ENCODE results near the gene LYPD6B. TPM values are rescaled to one million over a fixed set of nuclear protein-coding genes. Genes with fewer than 3 reads are reported as not detected.

LYPD6B gene
- total and polyA plus RNA-seq, 4 donors = 0.13 to 0.59 (median 0.14) TPM

GRCh38 chr2:149156971-149157740 is 118.7 kb downstream of the LYPD6B start:
- H3K36me3 ChIP-seq (ENCODE audit: control insufficient read depth in 4 of 4, insufficient read depth in 3 of 4, low read depth in 1 of 4, low read length in 3 of 4) = no peaks in the 10 kb centered on the region
- H3K4me1 ChIP-seq (ENCODE audit: control insufficient read depth in 4 of 4, insufficient read depth in 4 of 4, low read length in 3 of 4) = no peaks in the 10 kb centered on the region
- TF ChIP-seq EGR1 (IDR thresholded peaks at IDR 0.05; ENCODE audit: low read depth in 2 of 2) (no peak), GABPA (IDR thresholded peaks at IDR 0.05 in 1 of 2, conservative IDR thresholded peaks at IDR 0.05 in 1 of 2) (no peak), JUND (IDR thresholded peaks at IDR 0.05) (no peak), TAF1 (conservative IDR thresholded peaks at IDR 0.05) (no peak), FOXA2 (IDR thresholded peaks at IDR 0.05) (no peak), RAD21 (IDR thresholded peaks at IDR 0.05) (no peak), FOXA1 (IDR thresholded peaks at IDR 0.05) (no peak), SP1 (IDR thresholded peaks at IDR 0.05) (no peak), MAX (IDR thresholded peaks at IDR 0.05) (no peak), ZBTB33 (IDR thresholded peaks at IDR 0.05) (no peak), HNF4A (conservative IDR thresholded peaks at IDR 0.05) (no peak), YY1 (IDR thresholded peaks at IDR 0.05) (no peak)
- TF ChIP-seq, protein P1, sequence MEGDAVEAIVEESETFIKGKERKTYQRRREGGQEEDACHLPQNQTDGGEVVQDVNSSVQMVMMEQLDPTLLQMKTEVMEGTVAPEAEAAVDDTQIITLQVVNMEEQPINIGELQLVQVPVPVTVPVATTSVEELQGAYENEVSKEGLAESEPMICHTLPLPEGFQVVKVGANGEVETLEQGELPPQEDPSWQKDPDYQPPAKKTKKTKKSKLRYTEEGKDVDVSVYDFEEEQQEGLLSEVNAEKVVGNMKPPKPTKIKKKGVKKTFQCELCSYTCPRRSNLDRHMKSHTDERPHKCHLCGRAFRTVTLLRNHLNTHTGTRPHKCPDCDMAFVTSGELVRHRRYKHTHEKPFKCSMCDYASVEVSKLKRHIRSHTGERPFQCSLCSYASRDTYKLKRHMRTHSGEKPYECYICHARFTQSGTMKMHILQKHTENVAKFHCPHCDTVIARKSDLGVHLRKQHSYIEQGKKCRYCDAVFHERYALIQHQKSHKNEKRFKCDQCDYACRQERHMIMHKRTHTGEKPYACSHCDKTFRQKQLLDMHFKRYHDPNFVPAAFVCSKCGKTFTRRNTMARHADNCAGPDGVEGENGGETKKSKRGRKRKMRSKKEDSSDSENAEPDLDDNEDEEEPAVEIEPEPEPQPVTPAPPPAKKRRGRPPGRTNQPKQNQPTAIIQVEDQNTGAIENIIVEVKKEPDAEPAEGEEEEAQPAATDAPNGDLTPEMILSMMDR (IDR thresholded peaks at IDR 0.05; ENCODE audit: low read depth, low read length, missing input control) = no peak
- H3K9me3 ChIP-seq (ENCODE audit: control insufficient read depth in 4 of 4, low read length in 3 of 4) = no peaks in the 10 kb centered on the region
- no peak overlapping the region for H3K9ac ChIP-seq (ENCODE audit: low read depth in 1 of 2, low read length in 2 of 2)
- no peaks in the 10 kb centered on the region for H3K27me3 ChIP-seq (ENCODE audit: control insufficient read depth in 4 of 4, insufficient read depth in 4 of 4, low read length in 3 of 4)
- WGBS = 71% methylated on average over 8 of the region's 8 CpGs
- no peak for DNase-seq (ENCODE audit: low spot score)
- H3K4me3 ChIP-seq (ENCODE audit: low read depth in 1 of 3, low read length in 3 of 3) = no peak overlapping the region
- no peak overlapping the region for H3K27ac ChIP-seq (ENCODE audit: low read depth in 1 of 2, low read length in 2 of 2)

DNA sequence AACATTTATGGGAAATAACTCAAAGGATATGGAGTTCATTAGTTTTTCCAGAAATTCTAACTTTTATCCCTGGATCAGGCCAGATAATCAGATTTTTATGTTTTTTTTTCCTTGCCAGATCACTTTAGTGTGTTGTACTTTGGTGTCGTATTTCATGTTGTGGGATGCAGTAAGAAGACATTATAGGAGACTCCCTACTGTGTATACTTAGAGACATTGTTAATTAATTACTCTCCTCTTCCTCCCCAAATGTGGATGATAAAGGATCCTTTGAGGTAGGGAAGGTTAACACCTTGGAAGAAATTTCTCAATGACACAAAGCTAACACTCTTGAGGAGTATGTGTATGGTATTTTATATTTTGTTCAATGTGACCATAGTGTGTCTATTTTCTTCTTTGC is 120.5 kb downstream of the LYPD6B start:
- Histone ChIP-seq H3K27ac (ENCODE audit: low read depth in 1 of 2, low read length in 2 of 2) (no peak overlapping the region), H3K27me3 (ENCODE audit: control insufficient read depth in 4 of 4, insufficient read depth in 4 of 4, low read length in 3 of 4) (no peaks in the 10 kb centered on the region), H3K4me3 (ENCODE audit: low read depth in 1 of 3, low read length in 3 of 3) (no peak overlapping the region), H3K4me1 (ENCODE audit: control insufficient read depth in 4 of 4, insufficient read depth in 4 of 4, low read length in 3 of 4) (no peaks in the 10 kb centered on the region), H3K9ac (ENCODE audit: low read depth in 1 of 2, low read length in 2 of 2) (no peak overlapping the region), H3K9me3 (ENCODE audit: control insufficient read depth in 4 of 4, low read length in 3 of 4) (no peaks in the 10 kb centered on the region), H3K36me3 (ENCODE audit: control insufficient read depth in 4 of 4, insufficient read depth in 3 of 4, low read depth in 1 of 4, low read length in 3 of 4) (no peaks in the 10 kb centered on the region)
- TF ChIP-seq ATF3 (IDR thresholded peaks at IDR 0.05) = no peak
- no peak for TF ChIP-seq EGR1 (IDR thresholded peaks at IDR 0.05; ENCODE audit: low read depth in 2 of 2)
- TF ChIP-seq FOXA1 (IDR thresholded peaks at IDR 0.05) = no peak
- TF ChIP-seq, protein P2, sequence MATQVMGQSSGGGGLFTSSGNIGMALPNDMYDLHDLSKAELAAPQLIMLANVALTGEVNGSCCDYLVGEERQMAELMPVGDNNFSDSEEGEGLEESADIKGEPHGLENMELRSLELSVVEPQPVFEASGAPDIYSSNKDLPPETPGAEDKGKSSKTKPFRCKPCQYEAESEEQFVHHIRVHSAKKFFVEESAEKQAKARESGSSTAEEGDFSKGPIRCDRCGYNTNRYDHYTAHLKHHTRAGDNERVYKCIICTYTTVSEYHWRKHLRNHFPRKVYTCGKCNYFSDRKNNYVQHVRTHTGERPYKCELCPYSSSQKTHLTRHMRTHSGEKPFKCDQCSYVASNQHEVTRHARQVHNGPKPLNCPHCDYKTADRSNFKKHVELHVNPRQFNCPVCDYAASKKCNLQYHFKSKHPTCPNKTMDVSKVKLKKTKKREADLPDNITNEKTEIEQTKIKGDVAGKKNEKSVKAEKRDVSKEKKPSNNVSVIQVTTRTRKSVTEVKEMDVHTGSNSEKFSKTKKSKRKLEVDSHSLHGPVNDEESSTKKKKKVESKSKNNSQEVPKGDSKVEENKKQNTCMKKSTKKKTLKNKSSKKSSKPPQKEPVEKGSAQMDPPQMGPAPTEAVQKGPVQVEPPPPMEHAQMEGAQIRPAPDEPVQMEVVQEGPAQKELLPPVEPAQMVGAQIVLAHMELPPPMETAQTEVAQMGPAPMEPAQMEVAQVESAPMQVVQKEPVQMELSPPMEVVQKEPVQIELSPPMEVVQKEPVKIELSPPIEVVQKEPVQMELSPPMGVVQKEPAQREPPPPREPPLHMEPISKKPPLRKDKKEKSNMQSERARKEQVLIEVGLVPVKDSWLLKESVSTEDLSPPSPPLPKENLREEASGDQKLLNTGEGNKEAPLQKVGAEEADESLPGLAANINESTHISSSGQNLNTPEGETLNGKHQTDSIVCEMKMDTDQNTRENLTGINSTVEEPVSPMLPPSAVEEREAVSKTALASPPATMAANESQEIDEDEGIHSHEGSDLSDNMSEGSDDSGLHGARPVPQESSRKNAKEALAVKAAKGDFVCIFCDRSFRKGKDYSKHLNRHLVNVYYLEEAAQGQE (IDR thresholded peaks at IDR 0.05) = no peak
- TF ChIP-seq SP1 (IDR thresholded peaks at IDR 0.05) = no peak
- no peak for TF ChIP-seq YY1 (IDR thresholded peaks at IDR 0.05)
- TF ChIP-seq JUND (IDR thresholded peaks at IDR 0.05) = no peak
- TF ChIP-seq HNF4G (IDR thresholded peaks at IDR 0.05) = no peak
- TF ChIP-seq ZBTB33 (IDR thresholded peaks at IDR 0.05) = no peak
- no peak for TF ChIP-seq HNF4A (conservative IDR thresholded peaks at IDR 0.05)
- no peak for TF ChIP-seq RXRA (IDR thresholded peaks at IDR 0.05)
- TF ChIP-seq RAD21 (IDR thresholded peaks at IDR 0.05) = no peak
- no peak for TF ChIP-seq FOXA2 (IDR thresholded peaks at IDR 0.05)
- TF ChIP-seq MAX (IDR thresholded peaks at IDR 0.05) = no peak
- TF ChIP-seq NR2F2 (IDR thresholded peaks at IDR 0.05) = no peak
- TF ChIP-seq, protein P1 (IDR thresholded peaks at IDR 0.05; ENCODE audit: low read depth, low read length, missing input control) = no peak
- WGBS = 89% methylated on average over 1 of the region's 1 CpG
- DNase-seq (ENCODE audit: low spot score) = no peak
